ENCODE data around the gene LIN54.
"Not testable (repeated sequence)": the region's sequence is repeated elsewhere in the genome, so short reads cannot be mapped to it uniquely, and the experiment has no call there.

Gene LIN54

GRCh38 chr4:82930848-82931755 lies 79.5 kb downstream of the LIN54 start:
- no peak for DNase-seq

DNA sequence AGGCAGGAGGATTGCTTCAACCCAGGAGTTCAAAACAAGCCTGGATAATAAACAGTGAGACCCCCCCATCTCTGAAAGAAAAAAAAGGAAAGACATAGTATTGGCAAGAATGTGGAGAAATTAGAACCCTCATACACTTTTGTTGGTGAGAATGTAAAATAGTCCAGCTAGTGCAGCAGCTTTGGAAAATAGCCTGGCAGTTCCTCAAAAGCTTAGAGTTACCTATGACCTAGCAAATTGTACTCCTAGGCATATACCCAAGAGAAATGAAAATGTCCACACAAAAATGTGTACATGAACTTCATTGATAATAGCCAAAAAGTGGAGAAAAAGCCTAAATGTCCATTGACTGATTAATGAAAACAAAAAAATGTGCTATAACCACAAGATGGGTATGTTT lies 88.8 kb downstream of the LIN54 start:
- no peak for DNase-seq

GRCh38 chr4:82919386-82919785 lies 91.2 kb downstream of the LIN54 start:
- DNase-seq: no peak

- no peak for DNase-seq
Observed at GRCh38 chr4:82918091-82918490, 92.5 kb downstream of the LIN54 start.

- DNase-seq: not testable (repeated sequence)
Observed at GRCh38 chr4:82913968-82914367, 96.7 kb downstream of the LIN54 start.

- DNase-seq: no peak
Observed at GRCh38 chr4:82913305-82913704, 97.3 kb downstream of the LIN54 start.

- DNase-seq: no peak
Observed at GRCh38 chr4:82909326-82909725, 101.3 kb downstream of the LIN54 start.

- no peak for DNase-seq
Observed at GRCh38 chr4:82906469-82906868, 104.2 kb downstream of the LIN54 start.

- no peak for DNase-seq
Observed at GRCh38 chr4:82905205-82905604, 105.4 kb downstream of the LIN54 start.

DNA sequence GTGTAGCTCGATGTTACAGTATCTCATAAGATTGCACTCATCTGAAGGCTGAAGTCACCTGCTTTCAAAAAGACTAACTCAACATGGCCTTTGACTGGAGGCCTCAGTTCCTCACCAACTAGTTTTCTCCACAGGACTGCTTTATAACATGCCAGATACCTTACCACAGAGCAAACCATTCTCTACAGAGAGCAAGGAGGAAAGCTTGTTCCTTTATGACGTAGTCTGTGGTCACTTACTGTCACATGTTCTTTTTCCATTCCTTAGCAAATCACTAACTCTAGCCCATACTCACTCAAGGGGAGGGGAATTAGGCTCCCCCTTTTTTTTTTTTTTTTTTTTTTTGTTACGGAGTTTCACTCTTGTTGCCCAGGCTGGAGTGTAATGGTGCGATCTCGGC lies 106.9 kb downstream of the LIN54 start:
- DNase-seq: no peak

GRCh38 chr4:82901183-82901718 lies 109.4 kb downstream of the LIN54 start:
- DNase-seq: no peak

- peak; percentile 100 for DNase-seq
Observed at GRCh38 chr4:82900411-82901182, 110.0 kb downstream of the LIN54 start, which contains the start of gene THAP9. Gene THAP9, plus strand, starts transcription at chr4:82900735. Its CDS starts 68 bp downstream, at chr4:82900803.

DNA sequence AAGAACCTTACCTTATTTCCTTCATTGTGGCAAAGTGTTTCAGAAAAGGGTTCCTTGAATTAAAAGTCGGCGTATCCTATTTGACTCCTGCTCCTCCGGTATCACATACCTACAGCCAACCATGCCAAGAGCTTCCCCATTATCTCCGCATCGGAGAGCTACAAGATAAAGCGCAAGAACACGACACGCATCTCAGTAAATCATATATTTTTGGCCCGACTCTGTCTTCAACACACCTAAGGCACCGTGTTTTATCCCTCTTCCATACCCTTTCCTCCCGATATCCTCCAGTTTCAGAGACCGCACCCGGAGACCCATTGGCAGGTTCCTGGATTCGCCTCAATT lies 110.6 kb downstream of the LIN54 start:
- DNase-seq: no peak

- no peak for DNase-seq
Observed at GRCh38 chr4:82899374-82900065, 111.1 kb downstream of the LIN54 start.

DNA sequence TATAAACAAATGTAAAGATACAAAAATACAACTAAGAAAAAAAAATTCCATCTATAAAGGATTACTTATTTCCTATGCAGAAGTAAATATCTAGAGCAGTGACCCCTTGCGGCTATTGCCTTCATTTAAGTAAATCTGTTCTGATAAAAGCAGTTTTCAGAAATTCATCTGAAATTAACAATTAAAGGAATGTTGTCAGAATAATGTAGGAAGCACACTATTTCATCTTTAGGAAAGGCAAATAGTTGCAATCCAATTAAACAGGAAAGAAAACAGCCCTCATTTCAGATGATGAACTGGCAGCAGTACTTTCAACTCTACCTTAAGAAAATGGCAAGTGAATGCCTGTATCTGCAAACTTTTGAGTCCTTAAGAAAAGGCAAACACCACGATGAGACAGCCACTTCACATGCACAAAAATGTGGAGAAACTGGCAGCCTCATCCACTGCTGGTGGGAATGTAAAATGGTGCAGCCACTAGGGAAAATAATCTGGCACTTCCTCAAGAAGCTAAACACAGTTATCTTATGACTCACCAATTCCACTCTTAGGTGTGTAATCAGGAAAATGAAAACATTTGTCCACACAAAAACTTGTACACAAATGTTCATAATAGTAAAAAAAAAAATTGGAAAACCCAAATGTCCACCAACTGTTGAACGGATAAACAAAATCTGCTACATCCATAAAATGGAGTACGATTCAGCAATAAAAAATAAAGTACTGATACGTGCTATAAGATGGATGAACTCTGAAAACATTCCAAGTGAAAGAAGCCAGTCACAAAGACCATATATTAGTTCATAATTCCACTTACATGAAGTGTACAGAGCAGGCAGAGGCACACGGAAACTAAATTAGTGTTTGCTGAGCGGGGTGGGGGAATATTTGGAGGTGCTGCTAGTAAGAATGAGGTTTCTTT lies 112.0 kb downstream of the LIN54 start:
- DNase-seq: peak; percentile 59

DNA sequence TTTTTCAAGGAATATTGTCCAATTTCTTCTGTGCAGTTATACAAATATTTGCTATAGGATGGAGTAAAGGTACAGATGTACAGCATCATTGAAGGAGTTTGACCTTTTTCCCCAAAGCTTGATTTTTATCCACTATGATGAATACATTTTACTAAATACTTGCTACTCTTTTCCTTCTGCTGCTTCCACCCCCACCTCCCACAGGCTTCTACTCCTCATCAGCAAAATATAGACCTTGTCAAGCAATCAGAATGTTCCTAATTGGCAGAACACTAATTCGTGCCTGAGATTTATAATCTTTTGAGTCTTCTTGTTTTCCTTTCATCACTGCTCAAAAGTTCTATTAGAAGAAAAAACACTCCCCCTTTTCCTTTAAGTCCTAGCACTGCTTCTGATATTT lies 113.9 kb downstream of the LIN54 start:
- no peak for DNase-seq

DNA sequence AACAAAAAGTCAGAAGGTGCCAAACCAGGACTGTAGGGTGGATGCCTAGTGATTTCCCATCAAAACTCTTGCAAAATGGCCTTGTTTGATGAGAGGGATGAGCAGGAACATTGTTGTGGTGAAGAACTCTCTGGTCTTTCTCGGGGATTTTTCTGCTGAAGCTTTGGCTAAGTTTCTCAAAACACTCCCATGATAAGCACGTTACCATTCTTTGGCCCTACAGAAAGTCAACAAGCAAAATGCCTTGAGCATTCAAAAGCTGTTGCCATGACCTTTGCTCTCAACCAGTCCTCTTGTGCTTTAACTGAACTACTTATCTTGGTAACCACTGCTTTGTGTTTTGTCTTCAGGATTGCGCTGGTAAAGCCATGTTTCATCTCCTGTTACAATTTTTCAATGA lies 116.7 kb downstream of the LIN54 start:
- DNase-seq: no peak

GRCh38 chr4:82892467-82892802 lies 118.2 kb downstream of the LIN54 start:
- no peak for DNase-seq

DNA sequence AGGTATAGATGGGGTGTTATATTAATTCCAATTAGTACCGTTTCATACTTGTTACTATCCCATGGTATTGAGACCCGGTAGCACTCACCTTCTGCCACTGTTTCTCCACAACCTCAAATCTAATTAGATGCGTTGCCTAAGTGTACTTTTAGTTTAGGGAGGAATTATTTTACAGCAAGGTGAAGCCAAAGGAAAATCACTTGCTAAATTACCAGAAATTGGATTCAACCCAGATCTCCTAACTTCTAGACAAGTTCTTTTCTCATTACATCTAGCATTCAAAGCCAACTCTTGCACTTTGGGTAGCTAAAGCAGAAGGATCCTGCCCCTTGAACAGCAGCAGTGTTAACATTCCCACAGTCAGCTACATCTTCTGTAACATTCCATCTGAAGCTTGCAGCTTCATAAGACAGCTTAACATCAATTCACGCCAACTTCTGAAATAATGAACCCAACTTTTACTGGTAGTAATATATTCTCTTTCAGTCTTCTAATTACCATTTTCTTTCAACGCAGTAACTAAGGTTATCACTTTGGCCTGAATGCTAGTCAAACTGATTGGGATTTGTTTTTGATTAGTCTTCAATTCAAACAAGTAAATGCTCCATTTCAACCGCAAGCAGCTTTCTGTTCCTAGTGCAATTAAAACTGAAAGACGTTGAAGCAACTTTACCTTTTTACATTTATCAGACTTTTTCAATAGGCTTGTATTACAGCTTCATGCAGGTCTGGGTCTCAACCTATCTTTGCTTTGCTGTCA lies 118.7 kb downstream of the LIN54 start:
- no peak for DNase-seq

DNA sequence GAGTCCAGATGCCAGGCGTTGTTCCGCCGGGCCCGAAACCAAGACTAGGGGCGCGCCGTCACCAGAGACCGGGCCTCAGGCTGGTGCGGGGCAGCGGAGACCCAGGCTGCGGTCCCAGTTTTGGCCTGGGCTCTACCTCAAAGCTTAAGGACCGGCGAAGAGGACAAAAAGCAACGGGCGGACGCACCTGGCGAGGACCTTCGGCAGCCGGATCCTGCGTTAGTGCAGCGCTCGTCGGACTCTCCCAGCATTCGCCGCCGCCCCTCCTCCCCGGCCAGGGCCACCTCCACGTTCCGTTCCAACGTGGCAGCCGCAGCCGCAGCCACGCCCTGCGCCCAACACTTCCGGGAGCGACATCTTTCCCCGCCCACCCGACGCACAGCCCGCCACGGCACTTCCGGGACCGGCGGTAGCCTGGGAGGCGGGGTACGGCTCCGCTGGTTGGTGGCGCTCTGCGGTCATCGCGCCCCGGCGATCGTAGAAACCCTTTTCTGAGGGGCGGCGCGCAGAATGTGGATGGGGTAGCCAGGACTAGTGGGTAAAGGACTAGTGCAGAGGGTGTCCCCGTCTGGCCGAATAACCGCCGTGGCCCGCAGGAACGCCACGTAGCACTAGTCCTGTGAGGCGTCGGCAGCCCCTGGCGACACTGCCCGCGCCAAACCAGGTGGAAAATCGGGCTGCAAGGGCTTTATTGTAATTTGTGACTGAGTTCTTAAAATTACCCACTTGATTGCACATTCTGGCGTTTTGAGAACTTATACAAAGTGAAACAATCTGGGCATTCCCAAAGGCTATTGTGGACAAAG lies 119.5 kb downstream of the LIN54 start, which contains the start of gene SEC31A:
Gene SEC31A (minus strand): TSS at position 253 of the 806 bp plus-strand sequence. CDS start 9,217 bp downstream, outside the sequence.
- peak; percentile 98 for DNase-seq
